GM21576 (cell line): Measurements from ENCODE around the gene KDM7A.
"Not testable (repeated sequence)": the region's sequence is repeated elsewhere in the genome, so short reads cannot be mapped to it uniquely, and the experiment has no call there.

ENCODE experiments used
- ATAC-seq: cut with Tn5 transposase; IDR thresholded peaks from one replicate; pipeline ENCODE4 v1.9.1; 2021; ENCODE audit warnings: mild to moderate bottlenecking, moderate library complexity; ENCODE audit not compliant: unreplicated experiment

The KDM7A gene

GRCh38 chr7:140176811-140177702 is at the start of gene KDM7A:
Gene KDM7A, minus strand, starts transcription at chr7:140176983. Its CDS starts 46 bp downstream, at chr7:140176937.
- ATAC-seq: peak; percentile 58

GRCh38 chr7:140225562-140226249 is 48.9 kb upstream of the KDM7A start:
- ATAC-seq: no peak

DNA sequence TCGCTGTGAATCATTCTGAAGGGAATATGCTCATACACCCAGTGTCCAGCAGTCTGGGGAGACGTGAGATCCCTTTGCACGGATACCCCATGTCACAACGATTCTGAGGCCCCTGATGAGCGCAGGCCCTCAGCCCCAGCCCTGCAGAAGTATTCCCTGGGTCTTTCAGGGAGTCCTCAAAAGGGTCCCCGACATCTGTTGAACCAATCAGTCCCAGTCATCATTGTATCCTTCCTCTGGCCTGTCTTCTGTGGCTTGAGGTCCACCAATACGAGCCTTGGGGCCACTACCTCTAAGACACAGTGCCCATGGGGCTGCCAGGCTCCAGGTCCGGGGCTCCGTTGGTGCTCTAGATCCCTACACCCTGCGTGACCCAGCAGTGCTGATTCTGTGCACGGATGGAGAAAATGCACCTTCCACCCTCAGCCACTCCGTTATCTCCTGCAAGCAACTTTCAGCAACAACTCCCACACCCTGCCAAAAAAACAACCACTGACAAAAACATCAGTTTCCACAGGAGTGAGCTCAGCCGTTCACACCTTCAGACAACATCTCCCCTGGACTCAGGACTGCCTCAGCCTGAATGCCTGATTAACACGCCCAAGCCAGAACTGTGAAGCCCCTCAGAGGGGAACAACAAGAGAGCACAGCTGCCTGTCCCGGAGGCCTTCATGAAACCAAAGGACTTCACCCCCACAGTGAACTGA is 46.9 kb upstream of the KDM7A start:
- no peak for ATAC-seq

GRCh38 chr7:140222814-140223213 is 46.0 kb upstream of the KDM7A start:
- ATAC-seq: peak; percentile 62

DNA sequence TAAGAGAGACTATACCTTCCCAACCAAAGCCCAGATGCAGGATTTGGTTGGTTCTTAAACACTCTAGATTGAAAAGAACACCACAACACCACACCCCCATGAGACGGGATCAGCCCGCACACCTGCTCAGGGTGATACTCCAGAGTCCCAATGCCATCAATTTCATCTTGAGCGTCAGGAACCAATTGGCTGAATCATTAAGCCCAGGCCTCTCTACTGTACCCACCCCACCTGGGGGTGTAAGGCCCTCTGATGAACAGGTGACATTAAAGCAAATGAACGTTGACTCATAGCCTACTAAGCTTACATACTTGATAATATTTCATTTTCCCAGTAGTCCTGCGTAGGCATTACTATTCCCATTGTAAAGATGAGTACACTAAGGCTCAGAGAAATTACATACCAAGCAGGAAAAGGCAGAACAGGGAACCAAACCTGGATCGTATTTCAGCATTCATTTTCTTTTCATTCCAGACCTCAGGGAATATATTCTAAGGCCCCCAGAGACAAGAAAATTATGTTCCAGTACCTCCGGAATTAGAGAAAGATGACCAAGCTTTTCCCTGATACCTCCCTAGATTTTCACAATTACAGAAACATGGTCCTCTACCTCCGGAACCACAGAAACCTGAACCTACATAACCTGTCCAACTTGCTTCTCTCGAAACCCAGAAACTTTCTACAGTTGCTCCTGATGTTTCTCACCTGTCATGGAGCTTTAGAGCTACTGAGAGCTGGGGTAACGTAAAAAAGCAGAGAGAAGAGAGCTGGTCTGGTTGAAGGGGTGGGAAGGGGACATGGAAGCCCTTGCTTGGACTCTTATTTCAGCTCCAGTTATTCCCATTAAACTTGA is 43.1 kb upstream of the KDM7A start:
- ATAC-seq: no peak

DNA sequence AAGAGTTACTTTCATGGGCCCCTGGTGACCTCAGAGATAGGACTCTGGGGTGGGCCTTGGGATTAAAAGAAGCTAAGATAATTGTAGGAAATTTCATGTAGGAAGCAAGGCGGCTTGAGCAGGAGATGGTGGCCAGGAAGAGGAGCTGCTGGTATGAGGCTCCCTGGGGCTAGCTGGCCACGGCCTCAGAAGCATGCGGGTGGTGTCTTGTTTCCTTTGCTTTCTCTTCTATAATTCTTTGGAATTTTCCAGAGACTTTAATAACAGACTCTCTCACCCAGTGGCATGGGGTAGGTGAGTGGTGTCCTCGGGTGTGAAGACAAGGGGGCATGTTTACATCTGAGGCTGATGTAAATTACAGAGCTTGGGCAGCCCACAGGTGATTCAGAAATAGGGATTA is 41.9 kb upstream of the KDM7A start:
- ATAC-seq: no peak

DNA sequence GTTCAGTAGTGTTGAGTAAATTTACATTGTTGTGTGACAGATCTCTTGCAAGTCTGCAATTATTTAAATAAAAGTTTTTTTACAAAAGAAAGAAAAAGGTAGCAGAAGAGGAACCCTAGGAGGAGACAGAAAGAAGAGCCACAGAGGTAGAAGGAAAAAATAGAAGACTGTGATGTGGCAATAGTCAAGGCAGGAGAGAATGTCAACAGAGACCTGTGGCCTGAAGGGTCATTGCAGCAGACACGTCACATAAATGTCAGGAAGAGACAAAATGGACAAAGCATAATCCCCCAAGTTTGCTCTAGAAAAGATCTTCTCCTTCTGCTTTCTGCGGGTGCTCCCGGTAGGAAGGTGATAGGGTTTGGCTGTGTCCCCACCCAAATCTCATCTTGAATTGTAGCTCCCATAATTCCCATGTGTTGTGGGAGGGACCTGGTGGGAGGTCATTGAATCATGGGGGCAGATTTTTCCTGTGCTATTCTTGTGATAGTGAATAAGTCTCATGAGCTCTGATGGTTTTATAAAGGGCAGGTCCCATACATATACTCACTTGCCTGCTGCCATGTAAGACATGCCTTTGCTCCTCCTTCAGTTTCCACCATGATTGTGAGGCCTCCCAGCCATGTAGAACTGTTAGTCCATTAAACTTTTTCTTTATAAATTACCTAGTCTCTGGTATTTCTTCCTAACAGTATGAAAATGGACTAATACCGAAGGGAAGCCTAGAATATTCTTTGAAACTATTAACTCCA is 41.1 kb upstream of the KDM7A start:
- ATAC-seq: no peak

DNA sequence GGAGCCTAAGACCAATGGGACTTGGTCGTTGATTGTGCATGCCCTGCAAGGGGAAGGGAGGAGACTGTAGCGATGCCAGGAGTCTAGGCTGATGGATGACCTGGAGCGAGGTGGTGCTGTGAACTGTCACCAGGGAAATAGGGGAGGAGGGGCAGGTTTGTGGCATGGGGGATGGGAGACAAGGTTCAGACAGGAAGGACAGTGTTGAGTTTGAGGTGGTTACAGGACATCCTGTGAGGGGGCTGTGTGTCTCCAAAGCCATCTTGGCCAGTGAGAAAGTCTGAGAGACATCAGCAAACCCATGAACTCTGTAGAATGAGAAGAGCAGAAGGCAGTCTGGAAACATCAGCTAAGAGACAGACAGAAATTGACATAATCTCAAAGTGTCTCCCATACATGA is 38.5 kb upstream of the KDM7A start:
- ATAC-seq: no peak

- ATAC-seq: no peak
These were observed 37.4 kb upstream of the KDM7A start for GRCh38 chr7:140214075-140214684.

DNA sequence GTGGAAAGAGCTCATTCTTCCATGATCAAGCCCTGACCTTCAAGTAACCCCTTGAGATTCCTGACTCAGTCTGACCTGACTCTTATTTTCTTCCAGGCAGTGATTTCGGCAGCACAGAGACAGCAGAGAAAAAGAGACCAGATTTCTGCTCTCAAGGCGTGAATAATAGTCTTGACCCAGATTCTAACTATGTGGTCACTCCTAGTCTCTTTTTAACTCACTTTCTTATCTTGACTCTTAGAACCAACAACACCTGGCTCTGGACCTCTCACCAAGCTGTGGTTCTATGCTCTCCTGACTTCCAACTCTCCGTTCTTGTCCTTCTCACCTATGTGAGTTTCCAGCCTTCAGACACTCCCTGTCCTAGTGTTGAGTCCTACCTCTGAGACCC is 36.9 kb upstream of the KDM7A start:
- ATAC-seq: no peak

DNA sequence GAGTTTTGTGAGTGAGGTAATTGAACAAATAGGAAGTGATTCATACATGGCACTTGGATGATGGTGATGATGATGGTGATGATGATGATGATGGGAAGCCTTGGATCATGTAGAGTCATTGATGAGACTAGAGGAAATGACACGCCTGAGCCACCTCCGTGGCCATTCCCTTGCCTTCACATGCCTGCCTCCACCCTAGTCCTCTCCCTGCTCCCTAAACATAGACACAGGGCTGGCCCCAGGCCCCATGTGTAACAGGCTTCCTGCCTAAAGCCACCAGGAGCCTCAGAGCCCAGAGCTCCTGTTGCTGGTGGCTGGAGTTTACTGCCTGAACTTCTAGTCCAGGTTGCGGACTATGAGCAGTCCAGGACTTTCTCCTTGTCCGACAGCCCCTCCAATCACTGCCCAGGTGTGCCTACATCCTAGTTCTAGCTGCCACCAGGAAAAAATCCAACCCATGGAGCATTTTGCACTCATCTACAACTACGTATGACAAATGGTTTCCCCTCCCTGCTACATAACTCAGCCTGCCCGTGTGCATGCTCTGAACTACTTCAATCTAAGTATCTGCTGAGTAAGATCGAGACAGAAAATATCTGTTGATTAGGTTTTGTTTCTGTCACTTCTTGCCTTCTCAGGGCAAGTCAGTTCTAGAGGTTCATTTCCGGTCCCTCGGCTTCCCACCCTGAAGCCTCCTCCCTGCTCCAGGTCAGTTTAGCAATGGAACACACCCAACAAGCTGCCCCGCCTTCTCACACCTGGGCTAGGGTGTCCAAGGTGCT is 35.5 kb upstream of the KDM7A start:
- ATAC-seq: peak; percentile 64

GRCh38 chr7:140211698-140212097 is 34.9 kb upstream of the KDM7A start:
- ATAC-seq: no peak

- peak; percentile 84 for ATAC-seq
These were observed 33.3 kb upstream of the KDM7A start for GRCh38 chr7:140209866-140210609.

DNA sequence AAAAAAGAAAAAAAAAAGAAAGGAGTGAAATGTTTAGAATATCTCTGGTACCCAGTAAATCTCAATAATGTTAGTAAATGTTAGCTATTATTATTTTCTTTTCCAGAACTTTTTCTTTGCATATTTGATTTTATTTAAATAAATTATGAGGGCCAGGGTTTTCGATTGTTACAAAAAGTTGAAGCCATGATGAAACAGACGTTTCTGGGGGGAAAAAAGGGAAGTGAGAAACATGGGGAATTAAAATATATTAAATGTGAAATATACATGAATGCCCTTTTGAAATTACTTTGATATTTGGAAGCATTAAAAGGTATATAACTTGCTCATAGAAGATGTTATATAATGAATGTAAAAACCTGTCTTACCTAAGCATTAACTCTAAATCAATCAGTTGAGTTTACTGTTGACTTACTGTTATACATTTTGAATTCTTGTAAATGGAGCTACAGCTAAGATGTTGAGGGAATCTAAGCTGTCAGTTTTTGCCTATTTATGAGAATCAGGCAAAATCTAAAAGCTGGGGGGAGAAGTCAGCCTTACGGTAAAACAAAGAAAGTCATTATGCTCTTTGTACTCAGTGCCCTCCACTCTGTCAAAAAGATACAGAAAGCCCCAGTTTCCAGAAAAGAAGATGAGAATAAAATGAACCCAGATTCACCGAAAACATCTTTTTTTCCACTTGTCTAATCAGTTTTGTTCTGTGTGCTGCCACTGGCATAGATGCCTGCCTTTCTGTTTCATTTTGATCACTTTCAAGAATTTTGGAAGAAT is 30.0 kb upstream of the KDM7A start:
- ATAC-seq: no peak

DNA sequence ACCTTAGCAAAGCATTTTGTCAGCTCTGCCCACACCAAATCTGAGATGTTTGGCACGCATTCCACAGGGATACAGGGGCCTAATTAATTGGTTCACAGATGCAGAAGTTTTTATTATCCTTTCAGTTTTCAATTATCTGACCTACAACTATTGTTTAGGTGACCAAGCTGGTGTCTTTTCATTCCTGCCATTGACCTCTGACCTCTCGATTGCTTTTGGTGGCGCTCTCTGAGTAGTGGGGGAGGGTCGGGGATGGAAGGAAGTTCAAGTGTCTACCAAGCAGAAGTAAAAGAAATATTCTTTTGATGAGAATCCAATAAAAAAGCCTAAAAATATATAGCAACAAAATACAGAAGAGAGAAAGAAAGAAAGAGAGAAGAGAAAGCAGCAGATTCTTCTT is 28.8 kb upstream of the KDM7A start:
- ATAC-seq: no peak

DNA sequence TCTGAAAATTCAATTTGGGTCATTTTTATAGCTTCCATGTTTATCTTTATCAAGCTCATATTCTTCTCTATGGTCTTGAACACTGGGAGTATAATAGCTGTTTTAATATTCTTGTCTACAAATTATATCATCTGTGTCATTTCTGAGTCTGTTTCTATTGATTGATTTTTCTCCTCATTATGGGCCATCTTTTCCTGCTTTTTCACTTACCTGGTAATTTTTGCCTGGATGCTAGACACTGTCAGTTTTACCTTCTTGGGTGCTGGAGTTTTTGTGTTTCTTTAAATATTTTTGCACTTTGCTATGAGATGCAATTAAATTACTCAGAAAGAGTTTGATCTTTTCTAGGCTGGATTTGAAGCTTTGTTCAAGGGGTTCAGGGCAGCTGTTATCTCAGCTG is 26.8 kb upstream of the KDM7A start:
- no peak for ATAC-seq

DNA sequence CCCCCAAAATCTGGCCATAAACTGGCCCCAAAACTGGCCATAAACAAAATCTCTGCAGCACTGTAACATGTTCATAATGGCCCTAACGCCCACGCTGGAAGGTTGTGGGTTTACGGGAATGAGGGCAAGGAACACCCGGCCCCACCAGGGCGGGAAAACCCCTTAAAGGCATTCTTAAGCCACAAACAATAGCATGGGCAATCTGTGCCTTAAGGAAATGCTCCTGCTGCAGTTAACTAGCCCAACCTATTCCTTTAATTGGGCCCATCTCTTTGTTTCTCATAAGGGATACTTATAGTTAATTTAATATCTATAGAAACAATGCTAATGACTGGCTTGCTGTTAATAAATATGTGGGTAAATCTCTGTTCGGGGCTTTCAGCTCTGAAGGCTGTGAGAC is 26.2 kb upstream of the KDM7A start:
- not testable (repeated sequence) for ATAC-seq
